Measurements from ENCODE around the gene ARID1A. TPM values are rescaled to one million over a fixed set of nuclear protein-coding genes. Genes with fewer than 3 reads are reported as not detected.
A peak's percentile ranks its signal among the peaks of the same experiment; 100 is the strongest.

ARID1A gene
- polyA plus RNA-seq, 3 donors: 6.6 to 84.4 (median 9.5) TPM

DNA sequence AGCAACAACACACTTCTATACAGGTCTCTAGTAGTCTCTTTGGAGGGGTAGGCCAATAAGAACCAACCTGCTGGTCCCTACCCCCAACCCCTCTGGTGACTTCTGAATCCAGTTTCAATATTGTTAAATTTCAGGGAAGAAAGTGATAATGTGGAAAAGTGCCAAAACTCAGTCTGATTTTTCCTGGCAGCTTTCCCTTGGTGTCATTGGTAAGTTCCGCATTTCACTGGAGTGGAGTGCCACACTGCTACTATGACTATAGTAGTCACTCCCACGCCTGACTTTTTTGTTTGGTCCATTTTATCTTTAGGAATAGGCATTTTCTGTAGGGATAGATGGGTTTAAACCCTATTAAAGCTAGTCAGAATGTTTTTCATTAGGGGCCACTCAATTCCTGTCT is 5.7 kb upstream of the ARID1A start:
- peak overlapping the region; percentile 17 for H3K4me2 ChIP-seq (replicated peaks; ENCODE audit: extremely low read depth, low read length, poor library complexity, severe bottlenecking)
- intact Hi-C loops (cut with micrococcal nuclease): loop anchor here in 1 of 2 donors (5.0 kb wide), 1 partner anchor 88 kb away; no protein-coding TSS in a partner anchor
- H3K9me3 ChIP-seq (replicated peaks in 1 of 2; ENCODE audit: control insufficient read depth in 1 of 2, insufficient read depth in 1 of 2, low read length in 2 of 2): no peaks in the 10 kb centered on the region
- no peaks in the 10 kb centered on the region for H3K36me3 ChIP-seq (replicated peaks in 1 of 2; ENCODE audit: control insufficient read depth in 1 of 2, insufficient read depth in 2 of 2, low read length in 2 of 2)
- H3K4me3 ChIP-seq (replicated peaks in 1 of 3; ENCODE audit: low read depth in 2 of 3, low read length in 3 of 3): peak overlapping the region in 1 of 3 experiments; percentile 22
- H2AFZ ChIP-seq (ENCODE audit: insufficient read depth, low read depth, low read length, poor library complexity, severe bottlenecking): no peak overlapping the region
- no peaks in the 10 kb centered on the region for H4K20me1 ChIP-seq (ENCODE audit: insufficient read depth, low read length)
- H3K27me3 ChIP-seq (ENCODE audit: control insufficient read depth in 2 of 2, insufficient read depth in 2 of 2, low read length in 2 of 2): no peaks in the 10 kb centered on the region
- Mint-ChIP-seq H3K4me3 (no peak overlapping the region), H3K9me3 (peaks cover 0 to 2% (median 0%) of the 10 kb centered on the region in 7 donors), H3K27ac (peak overlapping the region; percentile 6 to 90 (median 77)), H3K4me1 (peaks cover 54% of the 10 kb centered on the region), H3K36me3 (no peaks in the 10 kb centered on the region), H3K27me3 (ENCODE audit: low read depth in 3 of 3) (no peaks in the 10 kb centered on the region)
- TF ChIP-seq, protein P1, sequence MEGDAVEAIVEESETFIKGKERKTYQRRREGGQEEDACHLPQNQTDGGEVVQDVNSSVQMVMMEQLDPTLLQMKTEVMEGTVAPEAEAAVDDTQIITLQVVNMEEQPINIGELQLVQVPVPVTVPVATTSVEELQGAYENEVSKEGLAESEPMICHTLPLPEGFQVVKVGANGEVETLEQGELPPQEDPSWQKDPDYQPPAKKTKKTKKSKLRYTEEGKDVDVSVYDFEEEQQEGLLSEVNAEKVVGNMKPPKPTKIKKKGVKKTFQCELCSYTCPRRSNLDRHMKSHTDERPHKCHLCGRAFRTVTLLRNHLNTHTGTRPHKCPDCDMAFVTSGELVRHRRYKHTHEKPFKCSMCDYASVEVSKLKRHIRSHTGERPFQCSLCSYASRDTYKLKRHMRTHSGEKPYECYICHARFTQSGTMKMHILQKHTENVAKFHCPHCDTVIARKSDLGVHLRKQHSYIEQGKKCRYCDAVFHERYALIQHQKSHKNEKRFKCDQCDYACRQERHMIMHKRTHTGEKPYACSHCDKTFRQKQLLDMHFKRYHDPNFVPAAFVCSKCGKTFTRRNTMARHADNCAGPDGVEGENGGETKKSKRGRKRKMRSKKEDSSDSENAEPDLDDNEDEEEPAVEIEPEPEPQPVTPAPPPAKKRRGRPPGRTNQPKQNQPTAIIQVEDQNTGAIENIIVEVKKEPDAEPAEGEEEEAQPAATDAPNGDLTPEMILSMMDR (IDR thresholded peaks at IDR 0.05): no peak
- peak in 2 of 3 donors; percentile 61 to 77 for DNase-seq
- H3K4me1 ChIP-seq (ENCODE audit: control insufficient read depth in 1 of 2, insufficient read depth in 2 of 2, low read length in 2 of 2): peaks cover 52% of the 10 kb centered on the region in 2 donors
- WGBS (ENCODE audit: insufficient coverage): no CpG with 5 or more reads among the region's 2 CpGs
- H3K9ac ChIP-seq (ENCODE audit: insufficient read depth, low read length, poor library complexity, severe bottlenecking): no peak overlapping the region
- peak overlapping the region in 1 of 2 donors; percentile 59 for H3K27ac ChIP-seq (ENCODE audit: low read depth in 1 of 2, low read length in 2 of 2)
- H3K79me2 ChIP-seq (ENCODE audit: insufficient read depth, low read length): peaks cover 18% of the 10 kb centered on the region

DNA sequence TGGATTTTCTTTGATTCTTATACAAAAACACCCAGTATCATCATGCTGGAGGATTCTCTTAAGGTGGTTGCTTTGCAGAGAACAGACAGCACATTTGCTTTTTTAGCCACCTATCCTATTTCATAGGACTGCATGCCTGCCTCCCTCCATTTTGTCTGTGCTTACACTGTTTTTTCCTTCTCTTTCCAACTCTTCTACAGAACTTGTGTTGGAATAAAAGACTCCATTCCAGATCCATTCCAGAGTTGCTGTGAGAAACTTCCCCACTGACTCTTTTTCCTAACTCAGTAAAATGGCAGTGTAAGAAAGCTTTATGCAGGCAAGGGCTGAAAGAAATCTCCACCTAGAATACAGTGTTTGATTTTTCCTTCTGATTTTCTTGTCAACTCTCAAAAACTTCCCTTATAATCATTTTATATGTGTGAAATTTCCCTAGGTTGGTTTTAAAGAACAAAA is 5.2 kb upstream of the ARID1A start:
- Histone ChIP-seq H3K4me3 (replicated peaks in 1 of 3; ENCODE audit: low read depth in 2 of 3, low read length in 3 of 3) (peak overlapping the region in 1 of 3 experiments; percentile 22), H3K4me1 (ENCODE audit: control insufficient read depth in 1 of 2, insufficient read depth in 2 of 2, low read length in 2 of 2) (peaks cover 53% of the 10 kb centered on the region in 2 donors), H3K27me3 (ENCODE audit: control insufficient read depth in 2 of 2, insufficient read depth in 2 of 2, low read length in 2 of 2) (no peaks in the 10 kb centered on the region), H3K9me3 (replicated peaks in 1 of 2; ENCODE audit: control insufficient read depth in 1 of 2, insufficient read depth in 1 of 2, low read length in 2 of 2) (no peaks in the 10 kb centered on the region), H3K9ac (ENCODE audit: insufficient read depth, low read length, poor library complexity, severe bottlenecking) (no peak overlapping the region), H3K36me3 (replicated peaks in 1 of 2; ENCODE audit: control insufficient read depth in 1 of 2, insufficient read depth in 2 of 2, low read length in 2 of 2) (no peaks in the 10 kb centered on the region), H3K4me2 (replicated peaks; ENCODE audit: extremely low read depth, low read length, poor library complexity, severe bottlenecking) (peak overlapping the region; percentile 17), H3K79me2 (ENCODE audit: insufficient read depth, low read length) (peaks cover 22% of the 10 kb centered on the region), H4K20me1 (ENCODE audit: insufficient read depth, low read length) (no peaks in the 10 kb centered on the region), H2AFZ (ENCODE audit: insufficient read depth, low read depth, low read length, poor library complexity, severe bottlenecking) (no peak overlapping the region), H3K27ac (ENCODE audit: low read depth in 1 of 2, low read length in 2 of 2) (peak overlapping the region in 1 of 2 donors; percentile 59)
- no peak overlapping the region for H3K4me3 Mint-ChIP-seq
- H3K4me1 Mint-ChIP-seq: peaks cover 54% of the 10 kb centered on the region
- H3K27me3 Mint-ChIP-seq (ENCODE audit: low read depth in 3 of 3): no peaks in the 10 kb centered on the region
- peaks cover 0 to 2% (median 0%) of the 10 kb centered on the region in 7 donors for H3K9me3 Mint-ChIP-seq
- intact Hi-C loops (cut with micrococcal nuclease): loop anchor here in 1 of 2 donors (5.0 kb wide), 1 partner anchor 88 kb away; no protein-coding TSS in a partner anchor
- DNase-seq: no peak
- no peaks in the 10 kb centered on the region for H3K36me3 Mint-ChIP-seq
- H3K27ac Mint-ChIP-seq: peak overlapping the region in 6 of 7 donors; percentile 6 to 90 (median 70)
- TF ChIP-seq, protein P1 (IDR thresholded peaks at IDR 0.05): no peak
